Neural progenitor cell (in vitro differentiated cells): Measurements from ENCODE around the gene DQX1.

Source experiments
- EZH2 ChIP-seq: fragments of 200-600 bp; sonication (generic); IDR thresholded peaks from 2 replicates; pipeline ENCODE4 v1.6.1; 2017; ENCODE audit warnings: antibody characterized with exemption, mild to moderate bottlenecking, moderate library complexity
- TF ChIP-seq, protein P1 (sequence below): fragments of 200-600 bp; sonication (generic); IDR thresholded peaks from 2 replicates; pipeline ENCODE4 v1.5.1; 2017; ENCODE audit warnings: antibody characterized with exemption, mild to moderate bottlenecking

DNA sequence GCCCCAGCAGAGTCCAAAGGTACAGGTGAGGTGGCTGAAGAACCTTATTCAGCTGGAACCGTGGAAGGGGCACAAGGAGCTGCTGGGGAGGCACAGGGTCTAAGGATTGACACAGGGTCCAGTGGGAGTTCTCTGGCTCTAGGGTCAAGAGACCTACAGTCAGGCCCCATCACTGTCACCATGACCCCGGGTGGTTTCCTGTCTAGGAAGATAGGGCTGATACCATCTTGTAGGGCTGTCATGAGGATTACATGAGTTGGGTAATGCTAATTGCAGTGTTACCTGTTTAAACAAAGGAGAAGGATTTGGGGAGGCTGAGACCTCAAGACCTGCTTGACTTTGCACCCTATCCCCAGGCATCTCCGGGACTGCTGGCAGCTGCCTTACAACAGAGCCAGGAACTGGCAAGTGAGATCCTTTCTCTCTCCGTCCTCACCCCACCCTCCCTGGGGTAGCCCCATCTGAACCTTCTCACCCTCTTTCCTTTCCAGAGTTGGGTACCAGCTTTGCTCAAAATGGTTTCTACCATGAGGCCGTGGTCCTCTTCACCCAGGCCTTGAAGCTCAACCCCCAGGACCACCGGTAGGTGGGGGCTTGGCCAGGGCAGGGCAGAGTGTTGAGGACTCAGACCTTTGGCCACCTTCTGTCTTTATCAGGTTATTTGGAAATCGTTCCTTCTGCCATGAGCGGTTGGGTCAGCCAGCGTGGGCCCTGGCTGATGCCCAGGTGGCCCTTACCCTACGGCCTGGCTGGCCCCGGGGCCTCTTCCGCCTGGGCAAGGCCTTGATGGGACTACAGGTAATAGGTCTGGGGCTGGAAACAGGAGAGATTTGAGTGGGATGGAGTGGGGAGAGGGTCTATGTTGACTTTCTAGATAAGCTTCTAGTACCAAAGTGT lies 34.1 kb downstream of the DQX1 start:
- TF ChIP-seq, protein P1, sequence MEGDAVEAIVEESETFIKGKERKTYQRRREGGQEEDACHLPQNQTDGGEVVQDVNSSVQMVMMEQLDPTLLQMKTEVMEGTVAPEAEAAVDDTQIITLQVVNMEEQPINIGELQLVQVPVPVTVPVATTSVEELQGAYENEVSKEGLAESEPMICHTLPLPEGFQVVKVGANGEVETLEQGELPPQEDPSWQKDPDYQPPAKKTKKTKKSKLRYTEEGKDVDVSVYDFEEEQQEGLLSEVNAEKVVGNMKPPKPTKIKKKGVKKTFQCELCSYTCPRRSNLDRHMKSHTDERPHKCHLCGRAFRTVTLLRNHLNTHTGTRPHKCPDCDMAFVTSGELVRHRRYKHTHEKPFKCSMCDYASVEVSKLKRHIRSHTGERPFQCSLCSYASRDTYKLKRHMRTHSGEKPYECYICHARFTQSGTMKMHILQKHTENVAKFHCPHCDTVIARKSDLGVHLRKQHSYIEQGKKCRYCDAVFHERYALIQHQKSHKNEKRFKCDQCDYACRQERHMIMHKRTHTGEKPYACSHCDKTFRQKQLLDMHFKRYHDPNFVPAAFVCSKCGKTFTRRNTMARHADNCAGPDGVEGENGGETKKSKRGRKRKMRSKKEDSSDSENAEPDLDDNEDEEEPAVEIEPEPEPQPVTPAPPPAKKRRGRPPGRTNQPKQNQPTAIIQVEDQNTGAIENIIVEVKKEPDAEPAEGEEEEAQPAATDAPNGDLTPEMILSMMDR, result no peak
- TF ChIP-seq EZH2, result no peak
